H54 (cell line): ENCODE data around the gene RBM38.

ENCODE experiments used
- DNase-seq: peaks from one replicate; pipeline ENCODE4 v3.0.0; 2011; ENCODE audit warnings: low spot score, mixed read lengths; ENCODE audit not compliant: insufficient read length
- FAIRE-seq: peaks from 3 replicates; lab custom pipeline; 2011; peaks lifted over from hg19 to GRCh38; lab: Jason Lieb, UNC
- POLR2A ChIP-seq: IDR thresholded peaks from 2 replicates; pipeline ENCODE4 v1.6.1; 2011; ENCODE audit warnings: low read depth, mild to moderate bottlenecking, low read length

Gene RBM38

DNA sequence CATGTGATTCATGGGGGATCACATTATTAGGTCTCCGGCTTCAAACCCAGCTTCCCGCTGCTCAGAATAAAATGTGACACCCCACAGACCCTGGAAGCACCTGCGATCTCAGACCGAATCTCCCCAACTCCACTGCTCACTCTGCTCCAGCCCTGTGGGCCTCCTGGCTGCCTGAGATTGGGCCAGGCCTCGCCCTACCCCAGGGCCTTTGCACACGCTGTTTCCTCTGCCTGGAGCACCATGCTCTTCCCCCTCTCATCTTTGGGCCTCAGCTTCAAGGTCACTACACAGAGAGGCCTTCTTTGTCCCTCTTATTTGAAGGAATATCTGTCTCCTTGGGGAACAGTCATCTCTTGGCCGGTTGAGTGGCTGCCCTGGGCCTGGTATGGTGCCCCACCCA is 48.8 kb downstream of the RBM38 start:
- FAIRE-seq: no peak
- no peak for DNase-seq
- TF ChIP-seq POLR2A: no peak

DNA sequence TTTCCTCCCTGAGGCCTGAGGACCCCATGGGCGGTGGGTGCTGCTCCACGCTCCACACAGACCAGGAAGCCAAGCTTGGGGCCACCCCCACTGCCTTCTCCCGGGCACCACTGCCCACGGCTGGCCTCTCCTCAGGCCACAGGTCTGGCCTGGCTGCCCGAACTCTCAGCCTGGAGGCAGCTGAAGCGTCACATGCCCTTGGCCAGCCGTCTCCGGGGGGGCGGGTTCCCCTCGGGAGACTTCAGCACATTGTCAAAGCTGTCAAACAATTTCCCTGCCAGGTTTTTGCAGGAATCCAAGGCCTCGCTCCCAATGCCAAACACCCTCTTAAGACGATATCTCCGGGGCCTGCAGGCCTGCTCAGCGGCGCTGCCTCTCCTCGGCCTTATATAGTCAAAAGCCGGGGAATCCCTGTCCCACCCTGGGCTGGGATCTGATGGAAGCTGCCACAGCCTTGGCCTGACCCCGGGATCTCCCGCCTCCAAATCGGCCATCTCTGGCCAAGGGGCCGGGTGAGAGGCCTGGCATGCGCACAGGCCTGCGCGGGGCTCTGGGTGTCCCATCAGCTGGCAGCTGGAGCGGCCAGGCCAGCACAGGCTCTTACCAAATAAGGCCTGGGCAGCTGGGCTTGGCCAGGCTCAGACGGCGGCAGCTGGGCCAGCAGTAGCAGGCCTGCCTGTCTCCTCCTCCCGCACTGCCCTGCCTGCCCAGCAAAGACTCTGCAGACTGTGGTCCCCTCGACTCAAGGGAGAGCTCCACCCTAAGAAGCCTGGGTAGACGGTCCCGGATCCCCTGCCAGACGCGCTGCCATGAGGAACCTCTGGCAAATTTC is 49.7 kb downstream of the RBM38 start:
- DNase-seq (no peak), FAIRE-seq (no peak)
- TF ChIP-seq POLR2A: no peak

DNA sequence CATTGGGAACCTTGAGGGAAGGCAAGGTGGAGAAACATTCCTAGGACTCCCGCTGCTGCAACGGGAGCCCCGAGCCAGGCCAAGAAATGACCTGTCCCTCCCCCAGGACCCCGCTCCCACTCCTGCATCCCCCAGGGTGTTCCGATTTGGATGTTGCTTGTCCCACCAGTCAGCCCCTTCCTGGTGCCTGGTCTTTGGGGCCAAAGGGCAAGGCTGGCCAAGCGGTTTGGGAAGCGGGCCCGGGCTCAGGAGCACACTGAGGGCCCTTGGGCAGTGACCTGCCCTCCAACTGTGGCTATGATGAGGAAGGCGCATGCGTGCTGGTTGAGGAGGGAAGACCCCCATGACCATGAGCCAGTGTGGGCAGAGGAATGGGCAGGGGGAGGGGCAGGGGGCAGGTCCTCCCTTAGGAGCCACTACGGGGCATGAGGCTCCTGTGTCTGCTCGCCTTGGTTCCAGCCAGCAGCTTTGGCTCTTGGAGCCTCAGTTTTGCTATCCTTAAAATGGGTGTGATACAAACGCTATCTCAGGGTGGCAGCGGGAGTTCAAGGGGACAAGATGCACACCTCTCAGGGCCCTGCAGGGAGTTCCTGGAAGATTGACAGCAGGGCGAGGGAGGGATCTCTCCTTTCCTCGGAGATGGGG is 50.4 kb downstream of the RBM38 start:
- FAIRE-seq (no peak), DNase-seq (no peak)
- no peak for TF ChIP-seq POLR2A

DNA sequence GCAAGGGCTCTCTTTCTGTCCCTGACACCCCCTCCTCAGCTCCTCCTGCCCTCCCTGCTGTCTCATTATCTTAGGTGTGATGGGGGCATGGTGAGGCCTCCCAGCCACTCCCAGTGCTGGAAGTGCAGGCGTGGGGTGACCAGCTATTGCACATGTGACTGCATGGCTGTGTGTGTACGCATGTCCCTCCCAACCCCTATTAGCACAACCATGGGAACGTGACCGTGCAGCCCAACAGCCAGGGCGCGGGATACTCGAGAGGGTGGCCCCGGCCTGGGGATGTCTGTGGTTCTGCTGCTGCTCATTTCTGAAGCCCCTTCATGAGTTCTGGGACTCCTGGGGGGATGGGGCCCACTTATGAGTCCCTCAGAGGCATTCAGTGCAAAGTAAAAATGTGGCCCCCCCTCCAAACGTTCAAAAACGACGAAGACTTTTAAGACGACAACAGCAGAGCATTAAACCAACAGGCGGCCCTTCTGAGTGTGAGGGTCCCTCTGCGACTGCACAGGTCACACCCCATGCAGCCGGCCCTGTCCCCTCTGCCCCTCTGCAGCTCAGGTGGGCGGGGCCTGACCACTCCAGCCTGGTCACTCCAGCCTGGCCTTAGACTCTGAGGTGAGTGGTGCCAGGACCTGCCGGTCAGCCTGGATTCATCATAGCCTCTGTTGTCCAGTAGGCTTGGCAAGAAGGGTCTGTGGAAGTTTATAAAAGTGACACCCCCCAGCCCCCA is 51.1 kb downstream of the RBM38 start:
- no peak for TF ChIP-seq POLR2A
- FAIRE-seq: no peak
- DNase-seq: no peak

DNA sequence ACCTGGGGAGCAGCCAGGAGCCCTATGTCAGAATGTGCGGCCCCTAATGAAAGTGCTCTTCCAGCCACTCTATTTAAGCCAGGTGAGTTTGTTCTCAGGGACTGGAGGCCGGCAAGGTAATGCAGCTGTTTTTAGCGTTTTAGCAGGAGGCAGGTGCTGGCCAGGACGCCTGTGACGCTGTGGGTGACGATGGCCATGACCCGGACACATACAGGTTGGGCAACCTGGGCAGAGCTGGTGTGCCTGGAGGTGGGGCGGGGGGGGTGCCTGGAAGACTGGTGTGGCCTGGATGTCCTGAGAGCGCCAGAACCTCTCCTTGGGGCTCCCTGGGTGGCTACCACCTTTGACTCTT is 51.7 kb downstream of the RBM38 start:
- no peak for TF ChIP-seq POLR2A
- no peak for FAIRE-seq
- no peak for DNase-seq

DNA sequence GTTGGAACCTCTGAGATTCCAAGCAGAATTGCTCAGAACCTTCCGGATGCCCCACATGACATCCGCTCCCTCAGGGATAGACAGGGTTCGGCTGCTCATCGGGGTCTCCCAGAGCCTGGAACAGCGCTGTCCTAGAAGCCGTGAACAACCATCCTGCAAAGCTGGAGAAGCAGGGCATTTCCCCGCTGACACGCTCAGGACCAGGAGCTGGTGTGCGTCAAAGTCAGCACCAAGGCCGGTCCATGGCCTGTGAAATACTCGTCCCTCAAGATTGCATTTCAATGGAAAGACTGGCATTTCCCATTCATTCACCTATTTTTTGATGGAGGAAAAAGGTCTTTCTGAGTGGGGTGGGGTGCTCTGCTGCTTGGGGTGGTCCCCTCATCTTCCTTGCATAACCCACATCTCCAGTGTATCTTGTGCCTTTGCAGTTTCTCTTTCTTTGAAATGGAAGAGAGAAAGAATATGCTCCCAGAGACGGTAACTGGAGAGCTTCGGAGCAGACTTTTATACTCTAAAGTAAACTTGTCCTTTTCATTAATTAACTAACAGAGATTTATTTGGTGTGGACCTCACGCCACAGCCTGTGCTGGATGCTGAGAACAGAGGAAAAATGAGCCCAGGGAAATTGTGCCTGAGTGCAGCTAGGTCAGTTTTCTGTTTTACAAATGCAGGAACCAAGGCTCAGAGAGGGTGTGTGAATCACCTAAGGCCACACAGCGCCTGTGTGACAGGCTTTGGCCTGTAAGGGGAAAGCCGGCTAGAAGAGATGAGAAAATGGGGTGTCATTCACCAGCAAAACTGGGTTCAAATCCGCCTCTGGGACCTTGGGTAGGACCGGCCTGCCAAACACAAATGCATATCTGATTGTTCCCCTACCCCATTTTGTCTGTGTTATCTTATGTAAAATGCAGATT is 52.4 kb downstream of the RBM38 start:
- FAIRE-seq (no peak), DNase-seq (no peak)
- no peak for TF ChIP-seq POLR2A

DNA sequence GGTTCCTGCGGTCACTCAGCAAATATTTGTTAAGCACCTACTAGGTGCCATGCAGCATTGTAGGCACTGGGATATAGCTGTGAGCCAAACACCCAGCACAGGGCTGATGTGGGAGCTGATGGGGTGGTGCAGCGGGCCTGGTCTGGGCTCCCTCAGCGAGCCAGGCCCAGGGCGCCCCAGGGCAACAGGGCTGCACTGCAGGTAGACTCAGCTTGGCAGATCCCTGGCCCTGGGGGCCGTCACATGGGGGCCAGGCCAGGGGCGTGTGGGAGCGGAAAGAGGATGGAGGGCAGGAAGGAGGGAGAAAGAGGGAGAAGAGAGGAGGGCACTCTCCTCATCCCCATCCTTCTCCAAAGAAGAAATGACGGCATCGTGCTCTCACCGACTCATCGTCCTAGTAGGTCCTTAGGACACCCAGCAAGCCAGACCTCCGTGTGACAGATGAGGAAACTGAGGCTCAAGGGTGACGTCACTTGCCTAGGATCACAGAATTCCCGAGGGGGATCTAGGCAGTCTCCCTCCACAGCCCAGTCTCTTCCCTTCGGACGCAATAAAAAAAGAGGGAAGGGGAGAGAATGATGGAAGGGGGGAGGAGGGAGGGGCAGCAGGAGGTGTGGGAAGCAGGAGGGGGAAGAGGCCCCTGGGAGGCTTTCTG is 53.3 kb downstream of the RBM38 start:
- TF ChIP-seq POLR2A: no peak
- DNase-seq (no peak), FAIRE-seq (no peak)

DNA sequence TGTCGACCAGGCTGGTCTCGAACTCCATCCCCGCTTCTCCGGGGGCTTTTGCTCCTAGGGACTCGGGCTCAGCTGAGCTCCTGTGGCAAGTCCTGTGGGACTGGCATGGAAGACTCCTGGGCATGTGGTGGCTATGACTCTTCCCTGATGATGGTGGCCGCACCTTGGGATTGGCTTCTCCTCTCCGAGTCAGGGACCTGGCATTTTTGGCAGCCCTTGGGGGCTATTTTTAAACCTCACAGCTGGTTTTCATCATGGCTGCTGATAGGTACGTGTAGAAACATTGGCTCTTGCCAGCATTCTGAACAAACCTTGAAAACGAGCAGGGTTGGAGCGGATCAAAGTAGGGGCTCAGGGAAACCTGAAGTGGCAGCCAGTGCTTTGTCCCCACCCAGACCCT is 54.1 kb downstream of the RBM38 start:
- FAIRE-seq: no peak
- TF ChIP-seq POLR2A: no peak
- no peak for DNase-seq

DNA sequence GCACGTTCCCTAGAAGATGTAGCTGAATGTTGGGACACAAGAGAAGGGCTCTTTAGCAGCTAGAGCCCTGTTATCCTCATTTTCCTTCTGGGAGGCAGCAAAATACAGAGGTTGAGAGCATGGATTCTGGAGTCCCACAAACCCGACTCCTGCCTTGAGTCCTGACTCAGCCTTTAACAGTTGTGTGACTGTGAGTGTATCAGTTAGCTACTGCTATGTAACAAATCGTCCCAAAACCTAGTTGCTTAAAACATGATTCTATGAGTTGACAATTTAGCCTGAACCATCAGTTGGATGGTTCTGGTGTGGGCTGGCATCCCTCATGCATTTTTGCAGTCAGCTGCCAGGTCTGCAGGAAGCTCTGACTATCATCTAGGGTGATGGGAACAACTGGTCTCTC is 54.6 kb downstream of the RBM38 start:
- TF ChIP-seq POLR2A: no peak
- no peak for FAIRE-seq

DNA sequence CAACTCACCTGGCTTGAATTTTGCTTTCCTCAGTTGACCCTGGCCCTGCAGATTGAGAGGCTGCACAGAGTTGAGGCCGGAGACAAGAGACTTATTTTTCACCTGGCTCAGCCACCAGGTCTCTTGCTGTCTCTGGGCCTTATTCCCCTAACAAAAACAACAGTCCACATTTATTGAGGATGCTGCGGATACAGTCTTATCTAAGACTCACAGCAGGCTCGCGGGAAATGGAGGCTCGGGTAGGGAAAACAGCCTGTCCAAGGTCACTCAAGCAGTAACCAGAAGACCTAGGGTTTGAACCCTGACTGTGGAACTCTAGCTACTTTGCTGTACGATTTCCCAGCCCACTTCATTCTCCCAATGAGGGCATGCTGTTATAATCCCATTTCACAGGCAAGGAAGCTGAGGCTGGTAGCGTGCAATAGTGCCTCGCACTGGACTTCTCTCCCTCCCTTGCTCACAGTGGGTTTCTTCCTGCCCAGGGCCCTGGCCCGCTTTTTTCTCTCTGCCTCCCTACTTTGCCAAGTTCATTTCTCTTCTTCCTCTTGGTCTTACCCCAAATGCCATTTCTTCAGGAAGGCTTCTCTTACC is 57.7 kb downstream of the RBM38 start:
- no peak for DNase-seq
- TF ChIP-seq POLR2A: no peak
- no peak for FAIRE-seq

More for the DNA sequence above, 54.6 kb downstream of the RBM38 start:
- no peak for DNase-seq

DNA sequence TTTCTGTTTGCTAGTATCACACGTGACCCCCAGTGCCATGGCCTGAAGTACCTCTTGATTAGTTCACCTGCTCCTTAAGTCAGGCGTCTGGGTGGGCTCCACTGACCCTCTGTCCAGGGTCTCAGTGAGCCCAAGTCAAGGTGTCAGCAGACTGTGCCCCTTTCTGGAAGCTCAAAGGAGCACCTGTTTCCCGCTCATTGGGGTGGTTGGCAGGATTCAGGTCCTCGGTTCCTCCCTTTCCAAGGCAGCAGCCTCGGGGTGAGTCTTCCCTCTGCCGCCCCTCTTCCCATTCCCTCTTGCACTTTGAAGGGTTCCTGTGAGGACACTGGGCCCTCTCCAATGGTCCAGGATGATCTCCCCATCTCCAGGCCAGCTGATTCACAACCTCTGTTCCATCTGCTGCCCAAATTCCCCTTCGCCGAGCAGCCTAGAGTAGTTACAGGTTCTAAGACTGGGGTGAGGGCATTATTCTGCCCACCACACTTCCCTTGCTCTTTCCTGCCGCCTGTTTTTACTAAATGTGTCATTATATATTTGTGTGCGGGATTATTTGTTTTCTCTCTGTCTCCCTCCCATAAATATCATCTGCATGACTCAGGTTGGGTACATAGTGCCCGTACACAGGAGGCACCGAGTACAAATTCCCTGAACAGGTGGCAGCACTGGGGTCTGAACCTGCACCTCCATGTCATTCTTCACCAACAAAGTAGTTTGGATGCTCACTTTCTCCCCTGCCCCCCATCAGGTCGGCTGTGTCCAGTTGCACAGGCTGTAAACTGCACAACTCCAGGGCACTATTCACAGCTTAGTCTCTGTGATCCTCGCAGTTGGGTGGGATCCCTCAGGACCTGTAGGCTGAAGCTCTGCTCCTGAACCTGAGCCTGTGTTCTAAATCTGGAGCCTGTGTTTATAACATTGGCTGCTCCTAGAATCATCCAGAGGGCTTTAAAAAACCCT is 58.5 kb downstream of the RBM38 start:
- FAIRE-seq (no peak), DNase-seq (no peak)
- TF ChIP-seq POLR2A: no peak
